ENCODE results near the gene FNTB. TPM values are rescaled to one million over a fixed set of nuclear protein-coding genes. Genes with fewer than 3 reads are reported as not detected.
"Not testable (repeated sequence)": the region's sequence is repeated elsewhere in the genome, so short reads cannot be mapped to it uniquely, and the experiment has no call there.

Gene FNTB
- total and polyA plus RNA-seq, 2 donors (not counting 1 experiment from before 2014, with no cell fraction given): 6.6 to 10.2 TPM

DNA sequence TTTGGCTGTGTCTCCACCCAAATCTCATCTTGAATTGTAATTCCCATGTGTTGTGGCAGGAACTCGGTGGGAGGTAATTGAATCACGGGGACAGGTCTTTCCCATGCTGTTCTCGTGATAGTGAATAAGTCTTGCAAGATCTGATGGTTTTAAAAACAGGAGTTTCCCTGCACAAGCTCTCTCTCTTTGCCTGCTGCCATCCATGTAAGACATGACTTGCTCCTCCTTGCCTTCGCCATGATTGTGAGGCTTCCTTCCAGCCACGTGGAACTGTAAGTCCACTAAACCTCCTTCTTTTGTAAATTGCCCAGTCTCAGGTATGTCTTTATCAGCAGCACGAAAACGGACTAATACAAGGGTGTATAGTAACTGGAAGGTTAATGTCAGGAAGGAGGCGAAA, 101.1 kb downstream of the FNTB start:
- Histone ChIP-seq H3K36me3 (replicated peaks in 1 of 2; ENCODE audit: control extremely low read depth in 1 of 2, control insufficient read depth in 1 of 2, extremely low read depth in 1 of 2, insufficient read depth in 2 of 2, low read length in 1 of 2) (peaks cover 38 to 83% of the 10 kb centered on the region in 2 experiments), H3K79me2 (ENCODE audit: control insufficient read depth, insufficient read depth, low read length) (peaks cover 82% of the 10 kb centered on the region), H4K20me1 (ENCODE audit: control insufficient read depth, insufficient read depth, low read length, poor library complexity, severe bottlenecking) (peaks cover 78% of the 10 kb centered on the region)
- H3K9me3 ChIP-seq (ENCODE audit: control extremely low read depth in 1 of 3, control insufficient read depth in 2 of 3, insufficient read depth in 1 of 3, low read length in 2 of 3); H3K9me3 Mint-ChIP-seq (ENCODE audit: insufficient read depth); H3K27ac ChIP-seq (ENCODE audit: low read length in 2 of 2); intact Hi-C loops (cut with micrococcal nuclease); H3K4me3 ChIP-seq (ENCODE audit: control extremely low read depth in 1 of 5, extremely low read depth in 1 of 5, insufficient read depth in 1 of 5, low read depth in 2 of 5, low read length in 4 of 5); ATAC-seq (ENCODE audit: low read depth); H3K4me1 ChIP-seq (ENCODE audit: control insufficient read depth in 2 of 2, insufficient read depth in 2 of 2, low read length in 2 of 2); CTCF ChIA-PET; H3K27ac Mint-ChIP-seq; H3K4me3 Mint-ChIP-seq; H3K4me2 ChIP-seq (replicated peaks; ENCODE audit: low read depth, low read length, poor library complexity, severe bottlenecking); POLR2A ChIA-PET; H3K9ac ChIP-seq (ENCODE audit: low read length); DNase-seq; H3K27me3 ChIP-seq (replicated peaks in 1 of 4; ENCODE audit: control extremely low read depth in 1 of 4, control insufficient read depth in 3 of 4, insufficient read depth in 4 of 4, low read length in 3 of 4); H3K27me3 Mint-ChIP-seq; H2AFZ ChIP-seq (ENCODE audit: insufficient read depth, low read depth, low read length, poor library complexity, severe bottlenecking): not testable (repeated sequence)
- WGBS (ENCODE audit: insufficient coverage): 60% methylated on average over 2 of the region's 8 CpGs
- H3K4me1 Mint-ChIP-seq: peaks cover 25% of the 10 kb centered on the region

DNA sequence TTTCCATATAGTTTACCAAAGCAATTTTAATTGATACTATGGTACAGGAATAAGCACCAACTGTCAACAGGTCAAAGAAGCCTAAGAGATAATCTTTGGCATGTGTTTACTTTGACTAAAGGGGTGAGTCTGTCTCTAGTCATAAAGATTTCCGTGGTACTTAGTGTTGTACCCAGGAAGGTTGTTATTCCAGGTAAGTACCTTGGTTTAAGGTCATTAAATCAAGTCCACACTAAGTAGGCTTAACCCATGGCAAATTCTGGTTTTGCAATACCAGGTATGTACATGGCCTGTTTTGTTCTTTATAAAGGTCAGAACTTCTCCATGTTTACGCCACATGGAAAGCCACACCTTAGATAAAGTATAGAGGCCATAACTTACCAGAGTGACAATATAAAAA, 105.7 kb downstream of the FNTB start:
- no peak for TF ChIP-seq EZH2 (IDR thresholded peaks at IDR 0.05; ENCODE audit: borderline replicate concordance, insufficient read depth, low read depth, low read length, poor library complexity, severe bottlenecking)
- TF ChIP-seq, protein P1, sequence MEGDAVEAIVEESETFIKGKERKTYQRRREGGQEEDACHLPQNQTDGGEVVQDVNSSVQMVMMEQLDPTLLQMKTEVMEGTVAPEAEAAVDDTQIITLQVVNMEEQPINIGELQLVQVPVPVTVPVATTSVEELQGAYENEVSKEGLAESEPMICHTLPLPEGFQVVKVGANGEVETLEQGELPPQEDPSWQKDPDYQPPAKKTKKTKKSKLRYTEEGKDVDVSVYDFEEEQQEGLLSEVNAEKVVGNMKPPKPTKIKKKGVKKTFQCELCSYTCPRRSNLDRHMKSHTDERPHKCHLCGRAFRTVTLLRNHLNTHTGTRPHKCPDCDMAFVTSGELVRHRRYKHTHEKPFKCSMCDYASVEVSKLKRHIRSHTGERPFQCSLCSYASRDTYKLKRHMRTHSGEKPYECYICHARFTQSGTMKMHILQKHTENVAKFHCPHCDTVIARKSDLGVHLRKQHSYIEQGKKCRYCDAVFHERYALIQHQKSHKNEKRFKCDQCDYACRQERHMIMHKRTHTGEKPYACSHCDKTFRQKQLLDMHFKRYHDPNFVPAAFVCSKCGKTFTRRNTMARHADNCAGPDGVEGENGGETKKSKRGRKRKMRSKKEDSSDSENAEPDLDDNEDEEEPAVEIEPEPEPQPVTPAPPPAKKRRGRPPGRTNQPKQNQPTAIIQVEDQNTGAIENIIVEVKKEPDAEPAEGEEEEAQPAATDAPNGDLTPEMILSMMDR (IDR thresholded peaks at IDR 0.05): no peak
- no peak overlapping the region for H3K4me2 ChIP-seq (replicated peaks; ENCODE audit: low read depth, low read length, poor library complexity, severe bottlenecking)
- peaks cover 0 to 4% (median 0%) of the 10 kb centered on the region in 3 donors for H3K9me3 ChIP-seq (ENCODE audit: control extremely low read depth in 1 of 3, control insufficient read depth in 2 of 3, insufficient read depth in 1 of 3, low read length in 2 of 3)
- H3K27ac ChIP-seq (ENCODE audit: low read length in 2 of 2): no peak overlapping the region
- ATAC-seq (ENCODE audit: low read depth) (no peak), DNase-seq (no peak)
- H4K20me1 ChIP-seq (ENCODE audit: control insufficient read depth, insufficient read depth, low read length, poor library complexity, severe bottlenecking): peaks cover 77% of the 10 kb centered on the region
- H3K9ac ChIP-seq (ENCODE audit: low read length): no peak overlapping the region
- no peaks in the 10 kb centered on the region for H3K27me3 ChIP-seq (replicated peaks in 1 of 4; ENCODE audit: control extremely low read depth in 1 of 4, control insufficient read depth in 3 of 4, insufficient read depth in 4 of 4, low read length in 3 of 4)
- ChIA-PET CTCF (no interaction called here), POLR2A (no interaction called here)
- Mint-ChIP-seq H3K9me3 (ENCODE audit: insufficient read depth) (no peaks in the 10 kb centered on the region), H3K4me1 (peaks cover 46% of the 10 kb centered on the region), H3K27ac (no peak overlapping the region), H3K4me3 (no peak overlapping the region), H3K27me3 (no peaks in the 10 kb centered on the region)
- H3K79me2 ChIP-seq (ENCODE audit: control insufficient read depth, insufficient read depth, low read length): peaks cover 97% of the 10 kb centered on the region
- intact Hi-C loops (cut with micrococcal nuclease): no loop called here
- peaks cover 39 to 91% of the 10 kb centered on the region in 2 experiments for H3K36me3 ChIP-seq (replicated peaks in 1 of 2; ENCODE audit: control extremely low read depth in 1 of 2, control insufficient read depth in 1 of 2, extremely low read depth in 1 of 2, insufficient read depth in 2 of 2, low read length in 1 of 2)
- no peak overlapping the region for H3K4me3 ChIP-seq (ENCODE audit: control extremely low read depth in 1 of 5, extremely low read depth in 1 of 5, insufficient read depth in 1 of 5, low read depth in 2 of 5, low read length in 4 of 5)
- H3K4me1 ChIP-seq (ENCODE audit: control insufficient read depth in 2 of 2, insufficient read depth in 2 of 2, low read length in 2 of 2): no peaks in the 10 kb centered on the region
- no CpG with 5 or more reads among the region's 2 CpGs for WGBS (ENCODE audit: insufficient coverage)
- no peak overlapping the region for H2AFZ ChIP-seq (ENCODE audit: insufficient read depth, low read depth, low read length, poor library complexity, severe bottlenecking)
